HG03066 (cell line): ENCODE measurements around the gene TMTC2.
"Not testable (repeated sequence)": the region's sequence is repeated elsewhere in the genome, so short reads cannot be mapped to it uniquely, and the experiment has no call there.

Experiments used
- ATAC-seq: cut with Tn5 transposase; IDR thresholded peaks from one replicate; pipeline ENCODE4 v1.9.1; 2021; ENCODE audit warnings: low read depth; ENCODE audit not compliant: unreplicated experiment

Gene TMTC2

GRCh38 chr12:82723093-82723492, 36.4 kb downstream of the TMTC2 start:
- ATAC-seq = no peak

GRCh38 chr12:82723891-82724290, 37.2 kb downstream of the TMTC2 start:
- ATAC-seq = no peak

GRCh38 chr12:82725741-82726140, 39.0 kb downstream of the TMTC2 start:
- ATAC-seq = no peak

- no peak for ATAC-seq
Measured at GRCh38 chr12:82727886-82728285, 41.2 kb downstream of the TMTC2 start.

- ATAC-seq = no peak
Measured at GRCh38 chr12:82728710-82729109, 42.0 kb downstream of the TMTC2 start.

GRCh38 chr12:82730953-82731459, 44.3 kb downstream of the TMTC2 start:
- ATAC-seq = no peak

- no peak for ATAC-seq
Measured at GRCh38 chr12:82740129-82741000, 53.7 kb downstream of the TMTC2 start.

GRCh38 chr12:82745063-82745674, 58.5 kb downstream of the TMTC2 start:
- ATAC-seq = no peak

- ATAC-seq = no peak
Measured at GRCh38 chr12:82745807-82746206, 59.1 kb downstream of the TMTC2 start.

- ATAC-seq = no peak
Measured at GRCh38 chr12:82746668-82747067, 60.0 kb downstream of the TMTC2 start.

GRCh38 chr12:82749015-82749414, 62.3 kb downstream of the TMTC2 start:
- ATAC-seq = no peak

GRCh38 chr12:82754856-82755255, 68.2 kb downstream of the TMTC2 start:
- ATAC-seq = no peak

GRCh38 chr12:82756303-82756702, 69.6 kb downstream of the TMTC2 start:
- ATAC-seq = no peak

GRCh38 chr12:82757059-82757458, 70.4 kb downstream of the TMTC2 start:
- no peak for ATAC-seq

GRCh38 chr12:82757656-82758055, 71.0 kb downstream of the TMTC2 start:
- no peak for ATAC-seq

GRCh38 chr12:82758749-82759330, 72.1 kb downstream of the TMTC2 start:
- ATAC-seq = no peak

GRCh38 chr12:82760423-82760822, 73.7 kb downstream of the TMTC2 start:
- ATAC-seq = no peak

GRCh38 chr12:82765206-82765605, 78.5 kb downstream of the TMTC2 start:
- ATAC-seq = not testable (repeated sequence)

GRCh38 chr12:82765971-82766705, 79.4 kb downstream of the TMTC2 start:
- ATAC-seq = no peak

- no peak for ATAC-seq
Measured at GRCh38 chr12:82774666-82775065, 88.0 kb downstream of the TMTC2 start.

GRCh38 chr12:82780517-82780916, 93.8 kb downstream of the TMTC2 start:
- no peak for ATAC-seq
